ENCODE data around the gene CTTNBP2NL. TPM values are rescaled to one million over a fixed set of nuclear protein-coding genes. Genes with fewer than 3 reads are reported as not detected.

Gene CTTNBP2NL
- total and polyA plus RNA-seq, 10 of the 15 experiments (the other 5 are each of a cell fraction or from before 2014, with no cell fraction given), result 2.1 to 11.3 (median 5.6) TPM

- ChIA-PET RAD21 (ENCODE audit: unreplicated experiment) (interaction anchor here (0.6 to 0.7 kb wide), 2 partner anchors 9 to 590 kb away, joined by 3 to 5 read pairs; no protein-coding TSS in a partner anchor), POLR2A (interaction anchor here (0.7 kb wide), 1 partner anchor 15 kb away, joined by 4 read pairs; no protein-coding TSS in a partner anchor), CTCF (interaction anchor here (0.5 to 1.9 kb wide), 5 partner anchors 15 to 742 kb away, joined by 3 to 8 read pairs (median 4); no protein-coding TSS in a partner anchor), SMC1A (ENCODE audit: uncharacterized antibody, unreplicated experiment) (interaction anchor here (1.2 to 1.5 kb wide), 3 partner anchors 8 to 17 kb away, joined by 3 to 4 read pairs (median 4); no protein-coding TSS in a partner anchor)
- Histone ChIP-seq H3K79me2 (ENCODE audit: control insufficient read depth, insufficient read depth, low read length) (no peaks in the 10 kb centered on the region), H3K27me3 (replicated peaks in 1 of 2; ENCODE audit: control insufficient read depth in 2 of 2, insufficient read depth in 2 of 2, low read length in 1 of 2) (no peaks in the 10 kb centered on the region), H3K4me1 (ENCODE audit: control insufficient read depth, insufficient read depth, low read length) (no peaks in the 10 kb centered on the region), H3K9ac (ENCODE audit: control insufficient read depth, insufficient read depth, low read length) (no peak overlapping the region), H2AFZ (ENCODE audit: control insufficient read depth, low read depth, low read length) (no peak overlapping the region), H3K27ac (ENCODE audit: control insufficient read depth, insufficient read depth) (no peak overlapping the region), H3K4me3 (no peak overlapping the region), H3K9me3 (replicated peaks; ENCODE audit: control insufficient read depth, insufficient read depth, low read length) (no peaks in the 10 kb centered on the region), H3K4me2 (ENCODE audit: control insufficient read depth, insufficient read depth) (no peak overlapping the region), H3K36me3 (ENCODE audit: control insufficient read depth in 2 of 2, insufficient read depth in 2 of 2, low read length in 1 of 2) (no peaks in the 10 kb centered on the region; a peak in 1 of 4 replicates), H4K20me1 (ENCODE audit: control insufficient read depth, insufficient read depth) (no peaks in the 10 kb centered on the region)
- in situ Hi-C loops (cut with MboI), result no loop called here
- no peak for ATAC-seq
- 20% methylated on average over 1 of the region's 1 CpG for WGBS (ENCODE audit: insufficient coverage, insufficient replicate concordance, low lambda C conversion rate, missing lambda C conversion rate)
- TF ChIP-seq MXI1 (IDR thresholded peaks at IDR 0.05; ENCODE audit: low read depth, low read length) (no peak), TCF12 (IDR thresholded peaks at IDR 0.05; ENCODE audit: low read depth, low read length) (no peak), ZSCAN29 (IDR thresholded peaks at IDR 0.05) (no peak), SRF (IDR thresholded peaks at IDR 0.05; ENCODE audit: low read depth in 2 of 2, low read length in 2 of 2) (no peak), EED (IDR thresholded peaks at IDR 0.05; ENCODE audit: low read depth) (no peak), MTA2 (IDR thresholded peaks at IDR 0.05; ENCODE audit: low read depth) (no peak), IRF4 (IDR thresholded peaks at IDR 0.05; ENCODE audit: low read depth, low read length) (no peak), CHD1 (IDR thresholded peaks at IDR 0.05; ENCODE audit: low read depth, low read length) (no peak), ZNF384 (IDR thresholded peaks at IDR 0.05; ENCODE audit: borderline replicate concordance, low read depth, low read length) (no peak), USF1 (IDR thresholded peaks at IDR 0.05; ENCODE audit: borderline replicate concordance, extremely low read length, insufficient read depth, low read depth, low read length) (no peak), SMAD1 (IDR thresholded peaks at IDR 0.05; ENCODE audit: low read depth, partially characterized antibody) (no peak), PAX5 (IDR thresholded peaks at IDR 0.05; ENCODE audit: borderline replicate concordance, low read depth, low read length) (no peak), TBL1XR1 (IDR thresholded peaks at IDR 0.05; ENCODE audit: low read depth, low read length) (no peak), GATAD2B (conservative IDR thresholded peaks at IDR 0.05; ENCODE audit: low read depth) (no peak)
- TF ChIP-seq, protein P1, sequence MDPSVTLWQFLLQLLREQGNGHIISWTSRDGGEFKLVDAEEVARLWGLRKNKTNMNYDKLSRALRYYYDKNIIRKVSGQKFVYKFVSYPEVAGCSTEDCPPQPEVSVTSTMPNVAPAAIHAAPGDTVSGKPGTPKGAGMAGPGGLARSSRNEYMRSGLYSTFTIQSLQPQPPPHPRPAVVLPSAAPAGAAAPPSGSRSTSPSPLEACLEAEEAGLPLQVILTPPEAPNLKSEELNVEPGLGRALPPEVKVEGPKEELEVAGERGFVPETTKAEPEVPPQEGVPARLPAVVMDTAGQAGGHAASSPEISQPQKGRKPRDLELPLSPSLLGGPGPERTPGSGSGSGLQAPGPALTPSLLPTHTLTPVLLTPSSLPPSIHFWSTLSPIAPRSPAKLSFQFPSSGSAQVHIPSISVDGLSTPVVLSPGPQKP (IDR thresholded peaks at IDR 0.05; ENCODE audit: low read depth, low read length), result no peak
- TF ChIP-seq, protein P2, sequence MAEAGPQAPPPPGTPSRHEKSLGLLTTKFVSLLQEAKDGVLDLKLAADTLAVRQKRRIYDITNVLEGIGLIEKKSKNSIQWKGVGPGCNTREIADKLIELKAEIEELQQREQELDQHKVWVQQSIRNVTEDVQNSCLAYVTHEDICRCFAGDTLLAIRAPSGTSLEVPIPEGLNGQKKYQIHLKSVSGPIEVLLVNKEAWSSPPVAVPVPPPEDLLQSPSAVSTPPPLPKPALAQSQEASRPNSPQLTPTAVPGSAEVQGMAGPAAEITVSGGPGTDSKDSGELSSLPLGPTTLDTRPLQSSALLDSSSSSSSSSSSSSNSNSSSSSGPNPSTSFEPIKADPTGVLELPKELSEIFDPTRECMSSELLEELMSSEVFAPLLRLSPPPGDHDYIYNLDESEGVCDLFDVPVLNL (IDR thresholded peaks at IDR 0.05; ENCODE audit: low read depth, low read length), result no peak
- no TSS peak for BruUV-seq (replicated peaks)
- intact Hi-C loops (cut with micrococcal nuclease; ENCODE audit: unreplicated experiment), result no loop called here
- DNase-seq (ENCODE audit: low read depth, low spot score), result no peak
- no peak for FAIRE-seq
Observed at GRCh38 chr1:112431038-112431437, 35.0 kb downstream of the CTTNBP2NL start.
